Measurements from ENCODE around the gene CYP11A1.

The CYP11A1 gene

GRCh38 chr15:74345051-74345450 lies 22.4 kb downstream of the CYP11A1 start:
- TF ChIP-seq POLR2A (IDR thresholded peaks at IDR 0.05; ENCODE audit: low read depth, low read length): no peak
- FAIRE-seq: no peak
- no peak for DNase-seq (ENCODE audit: insufficient read length, low spot score)

GRCh38 chr15:74343797-74344127 lies 23.7 kb downstream of the CYP11A1 start:
- FAIRE-seq: no peak
- TF ChIP-seq POLR2A (IDR thresholded peaks at IDR 0.05; ENCODE audit: low read depth, low read length): no peak

GRCh38 chr15:74343127-74343796 lies 24.2 kb downstream of the CYP11A1 start:
- no peak for DNase-seq (ENCODE audit: insufficient read length, low spot score)
- no peak for TF ChIP-seq POLR2A (IDR thresholded peaks at IDR 0.05; ENCODE audit: low read depth, low read length)
- no peak for FAIRE-seq

More at GRCh38 chr15:74343797-74344127, 23.7 kb downstream of the CYP11A1 start:
- no peak for DNase-seq (ENCODE audit: insufficient read length, low spot score)

GRCh38 chr15:74340150-74340549 lies 27.3 kb downstream of the CYP11A1 start:
- DNase-seq (ENCODE audit: insufficient read length, low spot score) (no peak), FAIRE-seq (no peak)
- no peak for TF ChIP-seq POLR2A (IDR thresholded peaks at IDR 0.05; ENCODE audit: low read depth, low read length)

GRCh38 chr15:74339371-74339770 lies 28.1 kb downstream of the CYP11A1 start:
- FAIRE-seq: no peak
- DNase-seq (ENCODE audit: insufficient read length, low spot score): no peak
- TF ChIP-seq POLR2A (IDR thresholded peaks at IDR 0.05; ENCODE audit: low read depth, low read length): no peak

- DNase-seq (ENCODE audit: insufficient read length, low spot score) (no peak), FAIRE-seq (no peak)
- TF ChIP-seq POLR2A (IDR thresholded peaks at IDR 0.05; ENCODE audit: low read depth, low read length): no peak
Measured at GRCh38 chr15:74338676-74339075, 28.8 kb downstream of the CYP11A1 start.

GRCh38 chr15:74337607-74338211 lies 29.7 kb downstream of the CYP11A1 start:
- DNase-seq (ENCODE audit: insufficient read length, low spot score): no peak
- TF ChIP-seq POLR2A (IDR thresholded peaks at IDR 0.05; ENCODE audit: low read depth, low read length): no peak
- no peak for FAIRE-seq

- TF ChIP-seq POLR2A (IDR thresholded peaks at IDR 0.05; ENCODE audit: low read depth, low read length): no peak
- DNase-seq (ENCODE audit: insufficient read length, low spot score) (no peak), FAIRE-seq (no peak)
Measured at GRCh38 chr15:74337146-74337545, 30.3 kb downstream of the CYP11A1 start.

- no peak for TF ChIP-seq POLR2A (IDR thresholded peaks at IDR 0.05; ENCODE audit: low read depth, low read length)
- no peak for FAIRE-seq
Measured at GRCh38 chr15:74336061-74337005, 31.1 kb downstream of the CYP11A1 start.

GRCh38 chr15:74335396-74335795 lies 32.0 kb downstream of the CYP11A1 start:
- FAIRE-seq (no peak), DNase-seq (ENCODE audit: insufficient read length, low spot score) (no peak)
- TF ChIP-seq POLR2A (IDR thresholded peaks at IDR 0.05; ENCODE audit: low read depth, low read length): no peak

More at GRCh38 chr15:74336061-74337005, 31.1 kb downstream of the CYP11A1 start:
- DNase-seq (ENCODE audit: insufficient read length, low spot score): no peak

- no peak for TF ChIP-seq POLR2A (IDR thresholded peaks at IDR 0.05; ENCODE audit: low read depth, low read length)
- DNase-seq (ENCODE audit: insufficient read length, low spot score) (no peak), FAIRE-seq (no peak)
Measured at GRCh38 chr15:74334127-74334526, 33.3 kb downstream of the CYP11A1 start.

- FAIRE-seq: no peak
- no peak for TF ChIP-seq POLR2A (IDR thresholded peaks at IDR 0.05; ENCODE audit: low read depth, low read length)
- DNase-seq (ENCODE audit: insufficient read length, low spot score): no peak
Measured at GRCh38 chr15:74333662-74334061, 33.8 kb downstream of the CYP11A1 start.

GRCh38 chr15:74333093-74333492 lies 34.4 kb downstream of the CYP11A1 start:
- TF ChIP-seq POLR2A (IDR thresholded peaks at IDR 0.05; ENCODE audit: low read depth, low read length): no peak
- DNase-seq (ENCODE audit: insufficient read length, low spot score) (no peak), FAIRE-seq (no peak)

GRCh38 chr15:74332611-74333010 lies 34.8 kb downstream of the CYP11A1 start:
- no peak for TF ChIP-seq POLR2A (IDR thresholded peaks at IDR 0.05; ENCODE audit: low read depth, low read length)
- FAIRE-seq (no peak), DNase-seq (ENCODE audit: insufficient read length, low spot score) (no peak)
